HCT116 (cell line): ENCODE results near the gene ZBTB20. TPM values are rescaled to one million over a fixed set of nuclear protein-coding genes. Genes with fewer than 3 reads are reported as not detected.
"Not testable (repeated sequence)": the region's sequence is repeated elsewhere in the genome, so short reads cannot be mapped to it uniquely, and the experiment has no call there.

Experiments
- ATAC-seq: fragments of 200-7000 bp; cut with Tn5 transposase; 2 replicates; pipeline ENCODE4 v1.9.1; 2020; ENCODE audit warnings: mild to moderate bottlenecking, moderate library complexity
- BruUV-seq: library from RNA; stranded (reverse); fragments of 400-500 nt; replicated peaks from 2 replicates; lab custom pipeline; 2021; lab: Mats Ljungman, UMichigan
- CTCF ChIA-PET: fragments of 300-600 bp; sonication (Branson Sonifier 250); formaldehyde crosslinking; loops from one replicate; lab custom pipeline; 2021; ENCODE audit warnings: antibody characterized with exemption; lab: Charles Lee
- POLR2A ChIA-PET: fragments of 300-600, 350-600 bp; sonication (Branson Sonifier 250); formaldehyde crosslinking; loops from one replicate; lab custom pipeline; 2021; ENCODE audit warnings: antibody characterized with exemption; lab: Charles Lee
- RAD21 ChIA-PET, 2 experiments: fragments of 300-600 bp; sonication (Branson Sonifier 250); formaldehyde crosslinking; loops; one replicate each; lab custom pipeline; 2023; ENCODE audit warnings: low total read pairs in 2 of 2; ENCODE audit not compliant: uncharacterized antibody in 2 of 2, unreplicated experiment in 2 of 2, low non-redundant PET in 1 of 2; lab: Charles Lee
- DNase-seq: peaks from one replicate; pipeline ENCODE4 v3.0.0-alpha.2; 2010; ENCODE audit warnings: low read depth, low spot score
- H2AFZ ChIP-seq: fragments of 200-600 bp; shearing (Covaris generic), sonication (generic); 2 replicates; pipeline ENCODE4 v1.6.1; 2017; ENCODE audit warnings: low read depth, mixed run types, mixed read lengths, antibody characterized with exemption, low read length; ENCODE audit not compliant: poor library complexity, severe bottlenecking
- H3K27ac ChIP-seq: 2 replicates; pipeline ENCODE4 v1.5.1; 2012; ENCODE audit warnings: low read depth, low read length
- H3K27me3 ChIP-seq: fragments of 200-600 bp; sonication (generic); 2 replicates; pipeline ENCODE4 v1.6.1; 2016; ENCODE audit warnings: mixed run types, low read length, mixed read lengths; ENCODE audit not compliant: insufficient read depth
- H3K36me3 ChIP-seq, 2 experiments: fragments of 200-500 bp in 1 of 2; fragments of 200-600 bp in 1 of 2; sonication (Bioruptor generic) in 1 of 2; sonication (generic) in 1 of 2; 2 replicates each; pipeline versions ENCODE4 v1.5.1 to v1.6.1; 2014 to 2016; ENCODE audit warnings: low read length in 2 of 2, inconsistent platforms in 1 of 2, mixed read lengths in 1 of 2, mixed run types in 1 of 2; ENCODE audit not compliant: insufficient read depth in 2 of 2, control insufficient read depth in 1 of 2
- H3K4me1 ChIP-seq, 2 experiments: fragments of 200-600 bp in 1 of 2; sonication (generic) in 1 of 2; 2 replicates each; pipeline versions ENCODE4 v1.5.1 to v1.6.1; 2012 to 2017; ENCODE audit warnings: low read length in 2 of 2, inconsistent platforms in 1 of 2, mild to moderate bottlenecking in 1 of 2, mixed read lengths in 1 of 2, mixed run types in 1 of 2, moderate library complexity in 1 of 2; ENCODE audit not compliant: insufficient read depth in 2 of 2, control insufficient read depth in 1 of 2
- H3K4me2 ChIP-seq: fragments of 200-600 bp; sonication (generic); 2 replicates; pipeline ENCODE4 v1.6.1; 2017; ENCODE audit warnings: mixed run types, low read length, mixed read lengths
- H3K4me3 ChIP-seq, 2 experiments: fragments of 200-600 bp in 1 of 2; sonication (generic) in 1 of 2; replicated peaks in 1 of 2; 2 replicates each; pipeline ENCODE4 v1.5.1; 2011 to 2016; ENCODE audit warnings: low read length in 2 of 2, control low read depth in 1 of 2, low read depth in 1 of 2, mild to moderate bottlenecking in 1 of 2, mixed read lengths in 1 of 2, mixed run types in 1 of 2
- H3K79me2 ChIP-seq: fragments of 200-600 bp; sonication (generic); 2 replicates; pipeline ENCODE4 v1.6.1; 2017; ENCODE audit warnings: mild to moderate bottlenecking, mixed run types, low read length, moderate library complexity, mixed read lengths; ENCODE audit not compliant: insufficient read depth
- H3K9ac ChIP-seq: fragments of 200-600 bp; sonication (generic); 2 replicates; pipeline ENCODE4 v1.6.1; 2016; ENCODE audit warnings: low read length, mixed read lengths
- H3K9me2 ChIP-seq: fragments of 200-600 bp; sonication (generic), shearing (Covaris generic); 2 replicates; pipeline ENCODE4 v1.6.1; 2017; ENCODE audit warnings: mixed run types, mild to moderate bottlenecking, moderate library complexity; ENCODE audit not compliant: insufficient read depth
- H3K9me3 ChIP-seq, 2 experiments: fragments of 200-500 bp in 1 of 2; fragments of 200-600 bp in 1 of 2; sonication (Bioruptor generic) in 1 of 2; sonication (generic) in 1 of 2; 2 replicates each; pipeline ENCODE4 v1.6.1; 2014 to 2017; ENCODE audit warnings: low read length in 2 of 2, mixed read lengths in 2 of 2, inconsistent platforms in 1 of 2, low read depth in 1 of 2, mild to moderate bottlenecking in 1 of 2, mixed run types in 1 of 2, moderate library complexity in 1 of 2; ENCODE audit not compliant: control insufficient read depth in 1 of 2, insufficient read depth in 1 of 2
- H4K20me1 ChIP-seq: fragments of 200-600 bp; sonication (generic), shearing (Covaris generic); 2 replicates; pipeline ENCODE4 v1.6.1; 2017; ENCODE audit warnings: mixed run types, mild to moderate bottlenecking, moderate library complexity; ENCODE audit not compliant: insufficient read depth
- CBX3 ChIP-seq: IDR thresholded peaks from 2 replicates; pipeline ENCODE4 v1.6.1; 2012; ENCODE audit warnings: low read depth
- ELF1 ChIP-seq: IDR thresholded peaks from 2 replicates; pipeline ENCODE4 v1.6.1; 2012; ENCODE audit warnings: low read depth, borderline replicate concordance
- EZH2 ChIP-seq: fragments of 200-600 bp; sonication (generic); IDR thresholded peaks from 2 replicates; pipeline ENCODE4 v1.6.1; 2017; ENCODE audit warnings: antibody characterized with exemption, mixed run types
- EZH2phosphoT487 ChIP-seq: fragments of 200-600 bp; IDR thresholded peaks from 2 replicates; pipeline ENCODE4 v1.6.1; 2018; ENCODE audit warnings: antibody characterized with exemption, borderline replicate concordance
- FOSL1 ChIP-seq: IDR thresholded peaks from 2 replicates; pipeline ENCODE4 v1.6.1; 2012; ENCODE audit warnings: low read depth
- JUND ChIP-seq: IDR thresholded peaks from 2 replicates; pipeline ENCODE4 v1.6.1; 2012
- POLR2AphosphoS5 ChIP-seq: IDR thresholded peaks from 2 replicates; pipeline ENCODE4 v1.6.1; 2011; ENCODE audit warnings: mild to moderate bottlenecking, low read depth, low read length, moderate library complexity
- SIN3A ChIP-seq: IDR thresholded peaks from 2 replicates; pipeline ENCODE4 v1.6.1; 2012; ENCODE audit warnings: low read depth
- SP1 ChIP-seq: IDR thresholded peaks from 2 replicates; pipeline ENCODE4 v1.6.1; 2012; ENCODE audit warnings: low read depth
- SRF ChIP-seq: IDR thresholded peaks from 2 replicates; pipeline ENCODE4 v1.6.1; 2012; ENCODE audit warnings: low read depth
- TCF7L2 ChIP-seq: IDR thresholded peaks from 2 replicates; pipeline ENCODE4 v1.7.0; 2011; ENCODE audit warnings: borderline replicate concordance, inconsistent platforms; ENCODE audit not compliant: insufficient read depth, insufficient read length; ENCODE audit errors: extremely low read depth
- ZBTB33 ChIP-seq: IDR thresholded peaks from 2 replicates; pipeline ENCODE4 v1.6.1; 2011; ENCODE audit warnings: mild to moderate bottlenecking, low read length, moderate library complexity; ENCODE audit not compliant: insufficient replicate concordance; ENCODE audit errors: extremely low read depth
- ZFX ChIP-seq: fragments of 450-650 bp; IDR thresholded peaks from 2 replicates; pipeline ENCODE4 v1.6.1; 2017
- ZNF274 ChIP-seq: fragments of 200-500 bp; sonication (Bioruptor generic); IDR thresholded peaks from 2 replicates; pipeline ENCODE4 v1.6.1; 2014; ENCODE audit warnings: mild to moderate bottlenecking, low read depth, low read length, inconsistent platforms
- intact Hi-C: fragments of 100-400 bp; cut with micrococcal nuclease; formaldehyde crosslinking; loops from 2 replicates; pipeline ENCODE4 v1.10.0; 2022
- total RNA-seq: library from RNA; stranded (reverse); gene quantifications from one replicate; pipeline ENCODE4 v1.2.1, GENCODE V29; 2021; ENCODE audit not compliant: unreplicated experiment
- TF ChIP-seq, protein P1 (sequence below): IDR thresholded peaks from 2 replicates; pipeline ENCODE4 v1.6.1; 2012; ENCODE audit warnings: low read depth

Gene ZBTB20
- total RNA-seq, 1 experiment from 2014 or later, result 42.1 TPM

- no peak for TF ChIP-seq ZNF274
- no peak for TF ChIP-seq ZFX
- no peak for TF ChIP-seq POLR2AphosphoS5
- no peak for TF ChIP-seq FOSL1
- TF ChIP-seq CBX3, result no peak
- no peak for TF ChIP-seq SIN3A
- no peak for TF ChIP-seq EZH2
- no peak for TF ChIP-seq ELF1
- no peak for TF ChIP-seq TCF7L2
- TF ChIP-seq ZBTB33, result no peak
- no peak for TF ChIP-seq JUND
- TF ChIP-seq EZH2phosphoT487, result no peak
- no peak for TF ChIP-seq SRF
- TF ChIP-seq, protein P1, sequence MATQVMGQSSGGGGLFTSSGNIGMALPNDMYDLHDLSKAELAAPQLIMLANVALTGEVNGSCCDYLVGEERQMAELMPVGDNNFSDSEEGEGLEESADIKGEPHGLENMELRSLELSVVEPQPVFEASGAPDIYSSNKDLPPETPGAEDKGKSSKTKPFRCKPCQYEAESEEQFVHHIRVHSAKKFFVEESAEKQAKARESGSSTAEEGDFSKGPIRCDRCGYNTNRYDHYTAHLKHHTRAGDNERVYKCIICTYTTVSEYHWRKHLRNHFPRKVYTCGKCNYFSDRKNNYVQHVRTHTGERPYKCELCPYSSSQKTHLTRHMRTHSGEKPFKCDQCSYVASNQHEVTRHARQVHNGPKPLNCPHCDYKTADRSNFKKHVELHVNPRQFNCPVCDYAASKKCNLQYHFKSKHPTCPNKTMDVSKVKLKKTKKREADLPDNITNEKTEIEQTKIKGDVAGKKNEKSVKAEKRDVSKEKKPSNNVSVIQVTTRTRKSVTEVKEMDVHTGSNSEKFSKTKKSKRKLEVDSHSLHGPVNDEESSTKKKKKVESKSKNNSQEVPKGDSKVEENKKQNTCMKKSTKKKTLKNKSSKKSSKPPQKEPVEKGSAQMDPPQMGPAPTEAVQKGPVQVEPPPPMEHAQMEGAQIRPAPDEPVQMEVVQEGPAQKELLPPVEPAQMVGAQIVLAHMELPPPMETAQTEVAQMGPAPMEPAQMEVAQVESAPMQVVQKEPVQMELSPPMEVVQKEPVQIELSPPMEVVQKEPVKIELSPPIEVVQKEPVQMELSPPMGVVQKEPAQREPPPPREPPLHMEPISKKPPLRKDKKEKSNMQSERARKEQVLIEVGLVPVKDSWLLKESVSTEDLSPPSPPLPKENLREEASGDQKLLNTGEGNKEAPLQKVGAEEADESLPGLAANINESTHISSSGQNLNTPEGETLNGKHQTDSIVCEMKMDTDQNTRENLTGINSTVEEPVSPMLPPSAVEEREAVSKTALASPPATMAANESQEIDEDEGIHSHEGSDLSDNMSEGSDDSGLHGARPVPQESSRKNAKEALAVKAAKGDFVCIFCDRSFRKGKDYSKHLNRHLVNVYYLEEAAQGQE, result no peak
- no peak for TF ChIP-seq SP1
- H4K20me1 ChIP-seq, result no peaks in the 10 kb centered on the region
- H3K4me1 ChIP-seq, result no peaks in the 10 kb centered on the region
- intact Hi-C loops, result no loop called here
- H2AFZ ChIP-seq, result no peak overlapping the region
- H3K9me3 ChIP-seq, result no peaks in the 10 kb centered on the region
- H3K4me3 ChIP-seq, result no peak overlapping the region
- H3K27me3 ChIP-seq, result no peaks in the 10 kb centered on the region
- BruUV-seq, result no TSS peak
- H3K9ac ChIP-seq, result no peak overlapping the region
- peak; percentile 46; the same call in 1 of the 2 replicates for ATAC-seq
- H3K36me3 ChIP-seq, result no peaks in the 10 kb centered on the region
- ChIA-PET CTCF (no interaction called here), RAD21 (no interaction called here), POLR2A (interaction anchor here (1.3 kb wide), 1 partner anchor 40 kb away, joined by 3 read pairs; the partner anchor contains the start of gene ZBTB20)
- no peaks in the 10 kb centered on the region; the same call in 1 of the 2 replicates for H3K9me2 ChIP-seq
- H3K4me2 ChIP-seq, result no peak overlapping the region
- no peak overlapping the region for H3K27ac ChIP-seq
- H3K79me2 ChIP-seq, result no peaks in the 10 kb centered on the region
- DNase-seq, result peak; percentile 3
Observed at GRCh38 chr3:115186351-115187148, 39.5 kb upstream of the ZBTB20 start.

DNA sequence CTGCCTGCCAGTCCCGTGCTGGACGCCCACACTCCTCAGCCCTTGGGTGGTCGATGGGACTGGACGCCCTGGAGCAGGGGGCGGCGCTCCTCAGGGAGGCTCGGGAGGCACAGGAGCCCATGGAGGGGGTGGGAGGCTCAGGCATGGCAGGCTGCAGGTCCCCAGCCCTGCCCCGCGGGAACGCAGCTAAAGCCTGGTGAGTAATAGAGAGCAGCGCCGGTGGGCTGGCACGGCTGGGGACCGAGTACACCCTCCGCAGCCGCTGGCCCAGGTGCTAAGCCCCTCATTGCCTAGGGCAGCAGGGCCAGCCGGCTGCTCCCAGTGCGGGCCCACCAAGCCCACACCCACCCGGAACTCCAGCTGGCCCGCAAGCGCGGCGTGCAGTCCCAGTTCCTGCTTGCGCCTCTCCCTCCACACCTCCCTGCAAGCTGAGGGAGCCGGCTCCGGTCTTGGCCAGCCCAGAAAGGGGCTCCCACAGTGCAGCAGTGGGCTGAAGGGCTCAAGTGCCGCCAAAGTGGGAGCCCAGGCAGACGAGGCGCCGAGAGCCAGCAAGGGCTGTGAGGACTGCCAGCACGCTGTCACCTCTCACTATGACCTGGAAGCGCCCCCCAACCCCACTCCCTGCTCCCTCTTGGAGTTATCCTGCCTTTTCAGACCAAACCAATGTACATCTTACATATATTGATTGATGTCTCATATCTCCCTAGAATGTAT is 37.9 kb upstream of the ZBTB20 start:
- intact Hi-C loops, H3K4me3 ChIP-seq, H3K9me3 ChIP-seq, H3K36me3 ChIP-seq, H3K27ac ChIP-seq, H3K4me1 ChIP-seq, RAD21 ChIA-PET, CTCF ChIA-PET, DNase-seq, H3K9me2 ChIP-seq, POLR2A ChIA-PET, H4K20me1 ChIP-seq, H3K9ac ChIP-seq, H3K27me3 ChIP-seq, BruUV-seq, H3K4me2 ChIP-seq, H2AFZ ChIP-seq, ATAC-seq, H3K79me2 ChIP-seq: not testable (repeated sequence)
